Esophagus muscularis mucosa (tissue), 3 donors: Measurements from ENCODE around the gene RBM15.

Experiments
- CTCF ChIP-seq, 3 experiments: fragments of 200-600 bp in 2 of 3; fragments of 450-650 bp in 1 of 3; sonication (generic) in 2 of 3; IDR thresholded peaks; one replicate each; pipeline ENCODE4 v1.5.1; 2017 to 2019; ENCODE audit warnings: antibody characterized with exemption in 3 of 3, mild to moderate bottlenecking in 2 of 3, moderate library complexity in 1 of 3
- POLR2A ChIP-seq: fragments of 450-650 bp; IDR thresholded peaks from one replicate; pipeline ENCODE4 v1.6.1; 2017; ENCODE audit warnings: antibody characterized with exemption, moderate library complexity, mild to moderate bottlenecking, low read depth
- POLR2AphosphoS5 ChIP-seq, 2 donors: sonication (generic); formaldehyde crosslinking; IDR thresholded peaks; one replicate each; pipeline ENCODE4 v1.6.1; 2017; ENCODE audit warnings: antibody characterized with exemption in 2 of 2

DNA sequence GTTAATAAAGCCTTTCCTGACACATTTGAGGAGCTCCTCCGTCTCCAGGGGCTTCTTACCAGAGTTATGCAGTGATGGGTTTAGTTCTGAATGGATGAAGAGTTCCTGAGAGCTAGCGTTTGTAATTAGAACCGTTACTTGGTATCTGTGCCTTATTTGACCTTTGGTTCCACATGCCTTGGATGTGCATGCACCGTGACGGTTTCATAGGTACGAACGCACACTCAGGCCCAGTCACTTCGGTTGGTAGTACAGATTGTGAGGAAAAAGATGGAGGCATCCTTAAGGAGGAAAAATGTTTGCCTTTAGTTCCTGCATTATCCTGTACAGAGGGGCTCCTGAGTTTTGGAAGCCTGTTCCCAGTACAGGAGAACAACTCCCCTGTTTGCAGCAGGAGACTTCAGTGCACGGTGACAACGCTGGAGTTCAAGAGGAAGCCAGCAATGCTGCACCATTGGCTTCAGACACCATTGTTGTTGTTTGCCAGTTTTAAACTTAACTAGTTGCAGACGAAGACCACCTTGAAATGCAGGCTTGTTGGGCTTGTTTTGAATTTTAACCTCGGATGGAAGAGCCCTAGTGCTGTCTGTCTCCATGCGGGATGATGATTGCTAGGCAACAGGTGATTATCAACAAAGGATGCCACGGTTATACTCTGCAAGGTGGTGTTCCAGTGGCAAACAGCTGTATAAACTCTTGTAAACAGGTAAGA, 8.2 kb downstream of the RBM15 start:
- no peak for TF ChIP-seq POLR2A
- no peak for TF ChIP-seq CTCF (IDR thresholded peaks at IDR 0.05)
- no peak for TF ChIP-seq POLR2AphosphoS5 (IDR thresholded peaks at IDR 0.05)
